ENCODE measurements around the gene UVRAG. TPM values are rescaled to one million over a fixed set of nuclear protein-coding genes. Genes with fewer than 3 reads are reported as not detected.

Gene UVRAG
- polyA plus RNA-seq, 3 donors: 3.8 to 19.2 (median 13.4) TPM

- WGBS, 3 donors: 69 to 77% (median 77%) methylated on average over 11 of the region's 11 CpGs
- no peak overlapping the region for H3K27ac ChIP-seq (ENCODE audit: low read depth, low read length)
Measured at GRCh38 chr11:76155500-76156227, 340.7 kb downstream of the UVRAG start.

- no peak overlapping the region for H3K27ac ChIP-seq (ENCODE audit: low read depth, low read length)
- WGBS, 3 donors: 83 to 93% (median 86%) methylated on average over 12 of the region's 12 CpGs
Measured at GRCh38 chr11:76156971-76157427, 342.0 kb downstream of the UVRAG start.

DNA sequence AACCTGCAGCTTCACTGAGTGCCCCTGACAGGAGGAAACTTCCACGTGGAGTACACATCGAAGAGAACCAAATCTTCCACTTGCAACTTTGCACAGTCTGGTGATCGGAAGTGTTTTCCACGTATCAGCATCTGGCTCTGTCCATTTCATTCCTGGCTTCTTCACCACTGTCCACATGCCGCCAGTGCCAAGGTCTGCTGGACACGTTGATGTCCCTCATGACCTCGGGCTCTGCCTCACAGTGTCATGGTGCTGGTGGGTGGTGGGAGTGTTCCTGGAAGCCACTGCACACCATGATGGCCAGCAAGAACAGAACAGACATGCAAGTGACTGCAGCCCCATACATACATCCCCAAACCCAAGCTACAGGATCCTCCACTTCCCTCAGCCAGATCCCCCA lies 342.9 kb downstream of the UVRAG start:
- WGBS, 3 donors: 77 to 79% (median 78%) methylated on average over 7 of the region's 7 CpGs
- no peak overlapping the region for H3K27ac ChIP-seq (ENCODE audit: low read depth, low read length)

DNA sequence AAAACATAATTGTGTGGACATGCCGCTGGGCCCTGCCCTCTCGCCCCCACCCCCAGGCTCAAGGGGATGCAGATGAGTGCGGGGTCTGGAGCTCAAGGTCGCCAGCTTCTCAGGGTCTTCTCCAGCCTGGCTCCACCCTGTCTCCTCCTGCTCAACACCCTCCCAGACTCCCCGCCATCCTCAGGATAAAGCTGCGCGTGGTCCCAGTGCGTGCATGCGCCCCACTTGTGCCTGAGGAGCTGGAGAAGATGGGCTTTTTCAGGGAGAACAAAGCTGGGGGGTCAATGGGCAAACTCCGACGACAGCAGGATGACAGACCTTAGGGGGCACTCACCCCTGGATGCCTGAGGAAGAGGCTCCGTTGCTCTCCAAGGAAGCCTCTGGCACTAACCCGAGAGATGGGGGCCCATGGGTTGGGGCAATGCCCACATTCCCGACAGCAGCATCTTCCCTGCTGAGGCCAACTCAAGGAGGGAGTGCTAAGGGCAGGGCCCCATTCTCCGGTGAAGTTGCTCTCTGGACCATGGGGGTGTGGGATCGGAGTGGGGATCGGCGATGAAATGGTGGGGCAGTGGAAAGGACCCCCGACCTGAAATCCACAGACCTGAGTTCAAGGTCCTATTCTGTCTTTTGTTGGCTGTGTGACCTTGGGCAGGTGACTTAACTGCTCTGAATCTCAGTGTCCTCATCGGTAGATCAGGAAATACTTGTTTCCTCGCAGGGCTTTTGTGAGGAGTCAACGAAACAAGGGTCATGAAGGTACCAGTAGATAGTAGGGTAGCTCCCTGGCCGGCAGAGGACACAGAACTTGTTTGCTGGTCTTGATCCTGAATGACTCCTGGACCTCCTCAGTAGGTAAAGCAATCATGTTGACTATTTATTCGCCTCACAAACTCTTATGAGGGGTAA lies 343.6 kb downstream of the UVRAG start:
- 77 to 93% (median 92%) methylated on average over 24 of the region's 24 CpGs for WGBS, 3 donors

DNA sequence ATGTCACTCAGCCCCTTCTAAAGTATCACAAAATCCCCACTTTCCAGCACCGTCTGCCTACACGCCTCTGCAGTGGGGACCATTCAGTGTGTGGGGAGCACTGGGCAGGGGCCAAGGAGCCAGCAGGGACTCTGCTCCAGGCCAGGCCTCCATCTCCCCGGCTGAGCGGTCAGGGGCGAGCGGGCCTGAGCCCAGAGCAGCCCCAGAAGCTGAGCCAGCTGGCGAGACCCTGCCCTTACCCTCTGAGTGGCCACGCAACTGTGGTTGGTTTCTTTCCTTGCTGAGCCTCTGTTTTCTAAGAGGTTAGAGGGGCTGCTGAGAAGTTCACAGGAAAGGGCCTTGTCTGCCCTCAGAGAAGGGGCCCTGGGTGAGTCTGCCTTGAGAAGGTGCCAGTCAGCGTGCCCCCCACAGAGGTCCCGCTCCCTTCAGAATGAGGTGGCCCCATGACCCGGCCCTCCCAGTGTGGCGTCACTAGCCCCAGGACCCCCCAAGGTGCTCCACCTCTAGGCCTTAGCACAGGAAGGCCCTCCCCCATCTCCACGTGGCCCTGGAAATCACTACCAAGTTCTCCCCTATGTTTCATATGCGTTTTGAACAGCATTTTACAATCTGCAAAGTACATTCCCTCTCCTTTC lies 344.4 kb downstream of the UVRAG start:
- no peak overlapping the region for H3K27ac ChIP-seq (ENCODE audit: low read depth, low read length)
- WGBS, 3 donors: 86 to 93% (median 88%) methylated on average over 14 of the region's 14 CpGs

More for the DNA sequence above, 343.6 kb downstream of the UVRAG start:
- no peak overlapping the region for H3K27ac ChIP-seq (ENCODE audit: low read depth, low read length)

DNA sequence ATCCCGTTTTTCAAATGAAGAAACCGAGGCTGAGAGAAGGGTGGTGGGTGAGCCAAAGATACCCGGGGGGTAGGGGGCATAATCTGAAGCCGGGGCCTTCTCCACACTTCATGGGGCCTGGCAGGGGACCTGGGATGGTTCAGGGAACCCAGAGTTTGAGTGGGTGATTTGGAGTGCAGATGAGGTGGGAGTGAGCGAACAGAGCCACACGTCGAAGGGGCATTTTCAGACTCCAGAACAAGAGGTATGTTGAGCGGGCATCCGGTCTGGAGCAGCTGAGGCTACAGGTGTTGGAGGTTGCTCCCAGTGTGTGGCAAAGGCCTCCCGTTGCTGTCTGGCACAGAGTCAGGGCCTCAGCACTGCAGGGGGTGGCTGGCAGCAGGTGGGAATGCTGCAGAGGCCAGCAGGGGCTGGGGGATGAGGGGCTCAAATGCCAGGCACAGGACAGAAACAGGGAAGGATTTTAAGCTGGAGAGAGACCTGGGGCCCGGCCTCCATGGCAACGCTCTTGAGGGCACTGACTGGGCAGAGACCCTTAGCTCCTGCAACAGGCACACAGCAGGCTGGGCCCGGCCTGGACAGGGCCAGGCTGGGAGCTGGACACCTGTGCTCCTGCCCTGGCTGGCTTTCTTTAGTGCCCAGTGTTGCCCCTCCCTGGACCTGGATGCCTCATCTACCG lies 345.1 kb downstream of the UVRAG start:
- H3K27ac ChIP-seq (ENCODE audit: low read depth, low read length): no peak overlapping the region
- WGBS, 3 donors: 68 to 90% (median 84%) methylated on average over 14 of the region's 14 CpGs

DNA sequence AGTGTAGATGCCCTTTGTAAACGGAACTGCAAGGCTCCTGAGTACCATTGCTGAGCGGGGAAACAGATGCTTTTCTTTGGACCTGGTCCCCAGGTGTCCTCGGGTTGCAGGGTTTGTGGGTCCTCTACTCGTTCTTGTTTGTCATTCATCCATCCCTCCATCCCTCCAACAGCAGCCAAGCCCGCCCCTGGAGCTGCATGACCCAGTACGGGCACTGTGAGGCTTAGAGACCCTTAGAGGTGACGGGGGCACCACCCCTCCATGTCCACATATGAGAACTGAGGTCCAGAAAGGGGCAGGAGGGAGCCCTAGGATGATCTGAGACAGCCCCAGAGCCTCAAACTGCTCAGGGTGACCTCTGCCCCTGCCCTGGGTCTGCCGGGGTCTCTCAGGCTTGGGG lies 345.8 kb downstream of the UVRAG start:
- WGBS, 3 donors: 83 to 84% (median 84%) methylated on average over 8 of the region's 8 CpGs

DNA sequence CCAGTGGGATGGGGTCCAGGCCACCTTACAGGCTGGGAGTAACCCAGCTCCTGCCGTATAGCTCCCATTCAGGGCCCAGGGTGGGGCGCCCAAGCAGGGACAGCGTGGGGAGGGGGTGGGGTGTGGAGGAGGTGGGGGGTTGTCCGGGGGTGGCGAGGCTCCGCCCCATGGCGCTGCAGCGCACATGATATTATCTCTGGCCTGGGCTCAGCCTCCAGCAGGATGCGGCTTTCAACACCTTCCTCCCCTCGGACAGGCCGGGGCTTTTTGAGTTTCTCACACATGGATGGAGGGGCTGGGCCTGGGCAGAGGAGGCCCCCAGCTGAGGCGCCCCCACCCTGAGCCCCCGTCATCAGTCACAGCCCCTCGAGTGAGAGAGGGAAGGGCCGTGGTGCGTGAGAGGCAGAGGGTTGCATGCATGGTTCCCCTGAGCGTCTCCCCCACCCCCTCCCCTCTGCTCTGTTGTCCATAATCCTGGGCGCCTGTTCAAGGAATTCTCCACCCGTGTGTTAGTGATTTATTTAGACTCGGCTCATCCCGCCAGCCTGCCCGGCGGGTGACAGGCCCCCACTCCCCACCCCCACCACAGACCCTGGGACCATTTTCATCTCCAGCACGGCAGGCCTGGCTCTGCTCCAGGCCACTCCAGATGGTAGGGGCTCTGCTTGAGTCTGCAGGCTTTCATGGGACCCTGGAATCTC lies 346.4 kb downstream of the UVRAG start:
- 20 to 38% (median 23%) methylated on average over 18 to 24 of the region's 24 CpGs for WGBS, 3 donors
- no peak overlapping the region for H3K27ac ChIP-seq (ENCODE audit: low read depth, low read length)

More for the DNA sequence above, 345.8 kb downstream of the UVRAG start:
- no peak overlapping the region for H3K27ac ChIP-seq (ENCODE audit: low read depth, low read length)

- WGBS, 3 donors: 91 to 94% (median 92%) methylated on average over 15 of the region's 15 CpGs
- H3K27ac ChIP-seq (ENCODE audit: low read depth, low read length): no peak overlapping the region
Measured at GRCh38 chr11:76162336-76163288, 347.6 kb downstream of the UVRAG start.

- no peak overlapping the region for H3K27ac ChIP-seq (ENCODE audit: low read depth, low read length)
- 84 to 89% (median 85%) methylated on average over 11 of the region's 11 CpGs for WGBS, 3 donors
Measured at GRCh38 chr11:76163289-76163880, 348.4 kb downstream of the UVRAG start.

DNA sequence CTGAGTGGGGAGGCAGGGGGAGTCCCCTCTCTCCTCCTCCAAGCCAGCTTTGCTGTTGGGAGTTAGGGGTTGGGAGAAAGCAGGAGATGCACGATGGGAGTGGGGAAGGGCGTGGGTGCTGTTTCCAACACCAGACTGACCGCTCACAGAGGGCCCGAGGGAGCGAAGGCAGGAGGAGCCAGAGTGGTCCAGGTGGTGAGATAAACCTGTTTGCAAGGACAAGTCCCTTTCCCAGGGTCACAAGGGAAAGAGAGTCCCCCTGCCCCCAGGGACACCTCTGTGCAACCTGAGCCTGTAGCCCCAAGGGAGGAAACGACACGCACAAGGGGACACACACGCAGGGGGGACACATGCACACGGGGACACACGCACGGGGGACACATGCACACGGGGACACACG lies 349.1 kb downstream of the UVRAG start:
- no peak overlapping the region for H3K27ac ChIP-seq (ENCODE audit: low read depth, low read length)
- 69 to 91% (median 87%) methylated on average over 6 to 13 of the region's 13 CpGs for WGBS, 3 donors

- H3K27ac ChIP-seq (ENCODE audit: low read depth, low read length): no peak overlapping the region
- WGBS, 3 donors: 88 to 92% (median 90%) methylated on average over 42 to 50 of the region's 50 CpGs
Measured at GRCh38 chr11:76164861-76165751, 350.1 kb downstream of the UVRAG start.

- 83 to 92% (median 88%) methylated on average over 6 of the region's 6 CpGs for WGBS, 3 donors
- H3K27ac ChIP-seq (ENCODE audit: low read depth, low read length): no peak overlapping the region
Measured at GRCh38 chr11:76166314-76166713, 351.3 kb downstream of the UVRAG start.

DNA sequence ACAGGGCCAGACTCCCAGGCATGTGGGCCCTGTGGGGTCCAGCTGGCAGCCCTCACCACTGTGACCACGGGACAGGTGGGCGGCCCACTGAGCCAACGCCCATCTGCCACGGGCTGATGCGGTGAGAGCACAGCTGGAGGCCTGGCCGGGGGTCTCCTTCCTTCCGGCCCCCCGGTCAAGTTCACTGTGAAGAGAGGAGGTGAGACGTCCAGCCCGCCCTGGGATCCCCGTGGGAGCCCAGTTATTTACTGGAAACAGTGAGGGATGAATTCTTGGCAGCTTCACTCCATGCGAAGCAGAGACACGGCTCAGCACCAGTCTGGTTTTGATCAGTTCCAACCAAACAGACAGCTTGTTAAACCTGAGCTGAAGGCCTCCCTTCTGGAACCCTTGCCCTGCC lies 352.6 kb downstream of the UVRAG start:
- WGBS, 3 donors: 56 to 77% (median 61%) methylated on average over 13 of the region's 13 CpGs
- H3K27ac ChIP-seq (ENCODE audit: low read depth, low read length): no peak overlapping the region

DNA sequence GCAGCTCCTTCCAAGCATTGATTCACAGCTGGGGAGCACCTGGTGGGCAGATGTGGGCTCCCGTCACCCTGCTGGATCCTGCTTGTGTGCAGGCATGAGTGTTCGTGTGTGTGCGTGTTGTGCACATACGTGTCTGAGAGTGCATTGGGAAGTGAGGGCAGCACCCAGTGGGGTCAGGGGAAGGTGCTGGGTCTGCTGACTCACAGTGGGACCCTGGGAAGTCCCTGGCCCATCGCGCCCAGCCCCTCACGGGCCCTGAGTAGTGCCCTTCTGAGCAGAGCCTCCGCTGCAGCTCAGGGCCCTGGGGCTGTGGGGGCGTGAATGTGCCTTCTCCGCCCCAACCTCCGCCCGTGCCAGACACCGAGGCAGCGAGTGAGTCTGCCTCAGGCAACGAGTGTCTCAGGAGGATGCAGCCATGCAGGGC lies 354.5 kb downstream of the UVRAG start:
- H3K27ac ChIP-seq (ENCODE audit: low read depth, low read length): no peak overlapping the region
- 82 to 90% (median 84%) methylated on average over 15 of the region's 15 CpGs for WGBS, 3 donors

All from adipose tissue (tissue), 3 donors.